SK-N-DZ (cell line): Measurements from ENCODE around the gene TASOR2.

ENCODE experiments used
- DNase-seq: peaks from one replicate; pipeline ENCODE4 v3.0.0-alpha.2; 2015; ENCODE audit warnings: low spot score

TASOR2 gene

DNA sequence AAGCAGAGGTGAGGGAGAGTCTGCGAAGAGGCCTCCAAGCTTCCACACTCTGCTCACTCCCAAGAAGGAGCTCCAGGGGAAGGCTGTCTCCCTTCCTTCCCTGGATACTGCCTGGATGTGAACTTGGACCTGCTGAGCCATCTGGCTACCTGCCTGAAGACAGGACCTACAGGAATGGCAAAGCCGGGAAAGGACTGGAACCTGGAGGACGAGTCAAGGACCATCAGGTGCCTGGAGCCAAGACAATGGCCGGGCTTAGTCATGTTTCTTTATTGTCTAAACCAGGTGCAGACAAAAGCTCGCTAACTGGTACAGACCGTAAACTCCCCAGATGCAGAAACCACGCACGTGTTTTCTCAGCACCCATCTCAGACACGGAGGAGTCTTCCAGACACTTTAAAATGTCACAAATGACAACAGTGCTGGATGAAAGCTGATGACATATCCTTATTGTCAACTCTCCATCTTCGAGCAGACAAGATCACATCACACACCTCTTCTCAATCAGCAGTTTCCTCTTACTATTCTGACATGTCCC lies 30.4 kb upstream of the TASOR2 start:
- no peak for DNase-seq

DNA sequence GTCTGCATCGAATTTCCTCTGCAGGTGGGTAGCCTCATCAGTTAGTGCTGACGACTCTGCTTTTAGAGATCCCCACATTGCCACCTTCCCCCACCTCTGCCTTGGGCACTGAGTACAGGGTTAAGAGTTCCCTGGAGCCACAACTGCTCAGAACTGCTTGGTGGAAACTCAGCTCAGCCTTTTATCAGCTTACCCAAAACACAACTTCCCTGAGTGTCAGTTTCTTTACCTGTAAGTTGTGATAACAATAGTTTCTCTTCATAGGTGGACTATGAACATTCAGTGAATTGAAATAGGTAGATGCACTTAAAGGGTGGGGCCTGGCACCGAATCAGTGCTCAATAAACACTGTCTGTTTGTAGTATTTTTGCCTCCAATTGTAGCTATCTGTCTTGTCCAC lies 29.5 kb upstream of the TASOR2 start:
- no peak for DNase-seq

DNA sequence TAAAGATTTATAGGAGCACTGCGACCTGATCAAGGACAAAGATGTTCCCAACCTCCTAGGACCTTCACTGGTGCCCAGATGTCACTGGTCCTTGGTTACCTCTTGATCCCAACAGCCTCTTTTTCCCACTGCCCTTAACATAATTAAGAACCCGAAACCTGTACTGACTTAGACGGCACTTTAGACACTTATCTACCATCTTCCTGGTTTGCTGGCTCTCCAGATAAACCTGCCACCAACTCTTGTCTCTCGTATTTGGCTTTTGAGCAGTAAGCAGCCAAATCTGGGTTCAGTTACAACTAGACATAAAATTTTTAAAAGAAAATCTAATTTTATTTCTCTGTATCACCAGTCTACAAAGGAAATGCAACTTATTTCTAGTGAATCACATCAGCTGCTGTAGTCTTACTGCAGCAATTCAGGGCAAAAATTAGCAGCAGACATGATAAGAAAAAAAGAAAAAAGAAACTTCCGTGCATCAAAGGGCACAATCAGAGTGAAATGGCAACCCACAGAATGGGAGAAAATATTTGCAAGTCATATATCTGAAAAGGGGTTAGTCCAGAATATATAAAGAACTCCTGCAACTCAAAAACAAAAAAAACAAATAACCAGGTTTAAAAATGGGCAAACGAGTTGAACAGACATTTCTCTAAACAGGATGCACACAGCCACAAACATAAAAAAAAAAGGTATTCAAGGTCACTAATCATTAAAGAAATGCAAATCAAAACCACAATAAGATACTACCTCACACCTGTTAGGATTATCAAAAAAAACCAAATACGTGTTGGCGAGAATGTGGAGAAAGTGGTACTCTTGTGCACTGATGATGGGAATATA lies 27.7 kb upstream of the TASOR2 start:
- DNase-seq, result peak; percentile 40

DNA sequence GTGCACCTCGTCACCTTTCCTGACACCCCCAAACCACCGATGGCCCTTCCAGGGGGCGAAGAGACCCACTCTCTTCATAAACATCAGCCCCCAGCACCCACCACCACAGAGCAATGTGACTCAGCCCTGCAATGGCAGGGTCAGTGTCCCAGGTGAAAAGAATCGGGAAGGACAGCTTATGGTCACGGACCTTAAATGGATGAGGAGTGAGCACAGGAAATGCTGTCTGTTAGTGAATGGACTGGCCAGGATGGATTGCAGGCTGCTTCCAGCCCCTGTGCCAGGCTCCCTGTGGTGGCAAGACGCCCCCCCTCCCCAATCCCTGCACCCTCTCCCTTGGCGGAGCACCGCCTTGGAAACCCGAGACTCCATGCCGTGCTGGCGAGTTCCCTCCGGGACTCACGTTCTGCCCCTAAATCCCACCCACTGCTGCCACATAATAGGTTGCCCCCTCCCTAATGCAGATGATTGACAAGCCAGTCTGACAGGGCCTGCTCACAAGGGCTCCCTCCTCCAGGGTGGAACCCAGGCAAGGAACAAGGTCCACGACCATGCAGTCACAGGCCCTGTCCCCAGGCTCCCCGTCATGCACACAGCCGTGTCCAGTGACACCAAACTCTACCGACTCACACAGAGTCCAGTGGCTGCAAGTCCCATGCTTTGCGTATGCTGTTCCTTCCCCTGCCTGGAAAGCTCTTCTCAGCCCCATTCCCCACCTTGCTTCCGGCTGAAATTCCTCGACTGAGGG lies 25.6 kb upstream of the TASOR2 start:
- DNase-seq, result peak; percentile 48

DNA sequence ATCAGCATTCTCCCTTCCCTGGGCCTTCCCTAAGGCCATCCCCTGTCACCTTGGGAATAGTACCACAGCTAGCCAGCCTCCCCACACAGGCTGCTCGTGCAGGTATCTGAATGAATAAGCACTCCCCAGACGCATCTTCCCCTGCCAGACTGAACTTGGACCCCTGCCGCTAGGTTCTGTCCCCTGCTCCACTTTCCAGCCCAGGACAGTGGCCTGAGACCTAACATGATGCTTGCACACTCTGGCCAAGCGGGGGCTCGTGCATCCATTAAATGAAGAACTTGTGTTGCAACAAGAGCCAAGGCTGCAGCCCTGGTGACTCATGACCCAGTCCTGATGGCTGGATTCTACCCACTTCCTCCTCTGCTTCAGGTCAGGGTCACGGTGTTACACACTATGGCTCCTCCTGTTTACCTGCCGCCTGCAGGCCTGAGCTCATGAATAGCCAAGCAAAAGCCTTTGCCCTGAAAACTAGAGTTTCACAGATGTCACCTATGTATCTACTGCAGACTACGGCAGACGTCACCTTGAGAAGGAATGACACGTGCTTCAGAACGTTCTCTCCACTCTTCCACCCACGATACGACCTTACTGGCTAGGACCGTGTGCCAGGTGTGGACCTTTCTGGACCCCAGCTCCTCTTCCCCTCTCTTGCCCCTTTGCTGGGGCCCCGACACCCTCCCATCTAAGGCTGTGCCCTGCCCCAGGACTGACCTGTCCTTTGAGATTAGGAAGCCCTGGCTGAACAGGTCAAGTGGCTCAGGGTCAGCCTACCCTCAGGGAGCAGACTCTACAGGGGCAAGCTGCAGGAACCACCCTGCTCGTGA lies 24.7 kb upstream of the TASOR2 start:
- no peak for DNase-seq

DNA sequence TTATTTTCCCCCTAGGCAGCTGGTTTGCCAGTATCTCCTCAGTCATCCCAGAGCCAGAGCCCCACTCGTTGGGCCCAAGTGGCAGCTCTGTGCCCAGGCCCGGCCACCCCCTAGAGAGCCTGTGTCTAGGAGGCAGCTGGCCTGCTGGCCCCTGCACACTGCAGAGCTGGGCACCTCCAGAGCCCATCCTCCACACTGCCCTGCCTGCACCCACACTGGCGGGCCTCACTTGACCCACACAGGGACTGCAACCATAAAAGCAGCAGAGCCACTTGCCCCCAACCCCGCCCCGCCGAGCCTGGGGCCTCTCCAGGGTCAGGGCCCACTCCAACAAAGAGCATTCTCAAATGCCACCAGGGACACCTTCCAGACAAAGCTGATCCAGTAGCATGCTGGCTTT lies 23.6 kb upstream of the TASOR2 start:
- no peak for DNase-seq

DNA sequence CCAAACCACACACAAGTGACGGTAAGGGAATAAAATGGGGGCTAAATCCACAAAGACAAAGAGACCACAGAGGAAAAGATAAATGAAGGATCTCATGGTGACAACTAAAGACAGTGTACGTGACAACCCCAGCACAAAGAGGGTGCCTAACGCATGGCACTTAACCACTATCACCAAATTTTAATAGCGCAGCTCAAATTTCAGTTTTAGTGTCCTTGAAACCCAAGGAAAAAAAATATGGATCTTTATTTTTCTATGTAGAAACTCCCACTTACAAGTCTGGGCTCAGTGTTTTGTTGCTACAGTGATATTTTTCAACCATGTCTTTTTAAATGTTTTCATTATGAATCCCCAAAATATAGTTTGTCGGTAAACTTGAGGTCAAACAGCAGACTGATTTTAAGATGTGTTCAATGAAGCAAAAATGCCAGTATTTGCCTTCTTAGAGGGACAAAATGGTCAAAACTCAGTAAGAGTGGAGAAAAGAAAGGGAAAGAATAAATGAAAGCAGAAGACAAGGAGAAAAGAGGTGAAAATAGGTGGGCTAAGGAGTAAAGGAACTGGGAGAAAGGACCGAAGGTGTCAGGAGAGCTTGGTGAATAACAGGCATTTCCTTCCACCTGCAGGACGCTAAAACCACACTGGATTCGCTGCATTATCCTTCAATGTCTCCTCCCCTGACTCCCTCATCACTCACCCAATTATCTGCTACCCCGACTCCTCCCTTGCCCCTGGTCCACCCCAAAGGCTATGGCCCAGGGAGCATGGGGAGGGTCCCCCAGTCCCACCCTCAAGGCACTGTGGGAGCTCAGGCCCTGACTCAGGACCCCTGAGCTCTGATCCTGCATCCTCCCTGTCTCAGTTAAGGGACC lies 21.7 kb upstream of the TASOR2 start:
- DNase-seq, result no peak

DNA sequence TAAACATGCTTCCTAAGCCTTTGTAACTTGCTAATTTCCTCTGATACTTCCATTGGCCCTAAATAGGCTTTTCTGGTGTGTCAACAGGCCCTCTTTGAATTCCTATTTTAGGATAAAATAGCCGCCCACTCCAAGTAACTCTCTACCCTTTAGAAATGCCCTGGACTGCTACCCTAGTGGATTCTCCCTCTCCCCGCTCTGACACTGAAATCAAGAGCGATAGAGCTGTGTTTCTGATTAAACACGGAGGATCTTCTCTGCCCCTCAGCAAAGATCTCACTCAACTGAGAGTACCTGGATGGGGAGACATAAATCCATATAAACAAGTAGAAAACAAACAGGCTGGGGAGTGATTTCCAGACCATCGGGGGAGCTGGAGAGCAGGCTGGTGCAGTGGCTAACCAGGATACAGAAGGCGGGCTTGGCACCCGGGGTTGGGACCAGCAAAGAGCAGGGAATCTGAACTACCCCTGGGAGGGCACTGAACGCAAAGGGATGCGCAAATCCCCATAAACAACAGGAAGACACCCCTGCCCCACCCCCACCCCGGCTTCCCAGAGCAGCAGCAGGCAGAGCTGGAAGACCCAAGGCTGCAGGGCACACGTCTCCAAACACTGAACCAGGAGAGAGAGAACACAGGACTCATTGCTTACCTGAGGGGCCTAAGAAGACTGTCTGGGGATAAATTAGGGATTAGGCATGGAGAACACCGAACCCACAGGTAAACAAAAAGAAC lies 20.8 kb upstream of the TASOR2 start:
- no peak for DNase-seq

DNA sequence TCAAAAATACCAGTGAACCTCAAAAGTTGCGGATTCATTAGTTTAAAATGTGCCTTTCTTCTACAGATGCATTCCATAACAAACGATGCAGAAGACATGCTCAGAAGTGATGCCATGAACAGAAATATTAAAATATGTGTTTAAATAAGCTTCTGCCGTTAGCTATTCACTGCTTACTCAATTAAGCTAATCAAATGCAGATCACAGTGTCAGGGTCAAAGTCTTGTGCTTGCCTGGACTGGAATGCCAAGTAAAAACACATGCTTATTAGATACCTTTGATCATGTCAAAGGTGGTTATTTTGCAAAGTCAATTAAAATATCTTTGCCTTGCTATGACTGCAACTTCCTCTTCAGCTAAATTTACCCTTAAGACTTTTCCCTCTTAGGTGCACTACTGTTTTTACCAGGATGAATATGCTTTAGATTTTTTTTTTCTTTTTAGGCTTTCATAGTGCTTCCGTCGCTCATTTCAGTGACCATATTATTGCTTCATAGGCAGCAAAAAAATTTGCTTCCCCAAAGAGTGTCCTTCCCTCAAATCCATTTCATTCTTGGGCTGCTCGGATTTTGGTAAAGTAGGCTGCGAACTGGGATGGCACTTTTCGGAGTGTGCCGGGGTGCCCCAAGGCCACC lies 19.1 kb upstream of the TASOR2 start:
- no peak for DNase-seq

DNA sequence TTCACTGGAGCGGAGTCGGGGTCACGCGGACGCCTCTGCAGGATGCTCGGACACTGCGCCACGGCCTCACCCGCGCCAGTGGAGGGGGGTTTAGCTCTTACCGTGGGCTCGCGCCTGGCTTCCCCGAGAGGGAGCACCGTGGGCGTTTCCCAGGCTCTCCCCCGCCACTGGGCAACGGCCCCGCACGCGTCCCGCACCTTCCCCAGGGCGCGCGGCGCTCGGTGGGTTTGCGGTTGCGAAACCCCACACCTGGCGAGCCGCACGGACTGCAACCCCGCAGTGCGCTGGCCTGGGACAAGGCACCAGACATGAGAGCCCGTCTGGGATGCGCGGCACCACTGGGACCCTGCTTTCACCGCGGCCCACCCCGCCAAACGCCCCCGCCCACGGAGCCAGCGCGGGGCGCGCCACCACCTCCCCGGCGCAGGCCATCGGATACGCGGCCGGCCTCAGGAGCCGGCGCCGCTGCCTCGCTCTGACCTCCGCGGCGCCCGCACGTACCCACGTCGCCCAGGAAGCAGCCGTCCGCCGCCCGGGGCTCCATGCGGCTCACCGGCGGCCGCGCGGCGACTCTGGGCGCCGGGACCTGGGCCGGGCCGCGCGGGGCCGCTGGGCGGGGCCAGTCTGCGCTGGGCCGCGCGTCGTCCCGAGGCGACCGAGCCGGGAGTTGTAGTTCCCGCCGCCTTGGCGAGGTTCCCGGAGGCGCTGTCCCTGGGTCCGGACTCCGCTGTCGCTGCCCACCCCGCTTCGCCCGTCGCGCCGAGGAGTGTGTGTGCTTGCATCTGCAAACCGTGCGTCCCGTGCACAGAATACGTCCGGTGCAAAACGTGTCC lies 18.4 kb upstream of the TASOR2 start, which contains the start of gene ASB13:
Gene ASB13 (minus strand): TSS at position 588 of the 833 bp plus-strand sequence. CDS start 44 bp downstream, at position 544.
- peak; percentile 78 for DNase-seq

DNA sequence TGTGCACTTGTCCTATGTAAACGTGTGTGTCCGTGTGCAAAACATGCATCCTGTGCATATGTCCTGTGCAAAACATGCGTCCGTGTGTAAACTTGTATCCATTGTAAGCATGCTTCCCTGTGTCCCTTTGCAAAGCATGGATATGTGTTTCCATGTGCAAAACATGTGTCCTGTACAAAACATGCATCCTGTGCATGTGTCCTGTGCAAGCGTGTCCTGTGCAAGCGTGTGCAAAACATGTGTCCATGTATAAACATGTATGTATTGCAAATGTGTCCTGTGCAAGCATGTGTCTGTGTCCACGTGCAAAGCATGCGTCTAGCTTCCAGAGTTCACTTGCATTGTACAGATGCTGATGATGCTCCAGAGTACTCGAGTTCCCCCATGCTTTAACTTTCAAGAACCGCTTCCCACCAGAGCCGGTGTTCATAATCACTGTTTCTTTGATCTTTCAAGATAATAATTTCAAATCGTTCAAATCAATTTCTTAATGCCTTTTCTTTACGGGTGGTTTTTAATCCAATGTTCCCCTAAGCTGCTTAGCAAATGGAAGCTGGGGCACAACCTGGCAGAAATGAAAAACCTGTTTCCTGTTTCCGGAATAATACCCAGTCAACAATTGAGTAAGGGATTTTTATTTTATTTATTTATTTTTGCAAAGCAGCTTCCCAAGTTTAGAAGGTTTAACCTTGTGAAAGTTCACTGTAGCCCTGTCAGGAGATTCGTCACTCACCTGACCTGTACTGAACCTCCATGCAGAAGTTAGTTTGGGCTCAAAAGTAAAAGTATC lies 17.6 kb upstream of the TASOR2 start:
- DNase-seq, result peak; percentile 65

DNA sequence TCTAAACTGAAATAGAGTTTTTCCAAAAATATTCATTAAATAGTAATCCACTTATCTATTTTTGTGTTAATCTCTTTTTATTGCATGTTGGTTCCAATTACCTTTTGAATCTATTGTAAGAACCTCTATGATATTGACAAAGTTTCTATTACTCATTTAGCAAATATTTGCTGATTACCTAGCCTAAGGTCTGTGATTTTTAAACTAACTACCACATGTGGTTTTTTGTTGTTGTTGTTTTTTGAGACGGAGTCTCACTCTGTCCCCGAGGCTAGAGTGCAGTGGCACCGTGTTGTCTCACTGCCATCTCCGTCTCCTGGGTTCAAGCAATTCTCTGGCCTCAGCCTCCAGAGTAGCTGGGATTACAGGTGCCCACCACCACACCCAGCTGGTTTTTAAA lies 16.2 kb upstream of the TASOR2 start:
- DNase-seq, result no peak

DNA sequence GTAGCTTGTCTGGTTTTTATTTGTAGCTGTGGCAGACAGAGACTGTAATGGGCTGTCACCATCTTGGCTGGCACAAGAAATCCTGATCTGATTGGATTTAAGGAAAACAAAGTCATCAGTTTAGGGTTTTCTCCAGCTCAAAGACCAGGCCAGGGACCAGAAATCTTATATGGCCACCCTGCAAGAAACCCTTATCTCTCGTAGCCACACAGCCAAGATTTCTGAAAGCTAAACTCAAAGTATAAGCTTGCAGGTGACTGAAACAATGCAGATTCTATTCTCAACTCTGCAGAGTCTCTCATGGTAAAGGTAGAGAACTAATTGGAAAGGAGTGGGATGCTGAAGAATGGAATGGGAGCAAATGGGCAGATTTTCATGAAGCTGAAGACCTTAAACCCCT lies 15.0 kb upstream of the TASOR2 start:
- no peak for DNase-seq

DNA sequence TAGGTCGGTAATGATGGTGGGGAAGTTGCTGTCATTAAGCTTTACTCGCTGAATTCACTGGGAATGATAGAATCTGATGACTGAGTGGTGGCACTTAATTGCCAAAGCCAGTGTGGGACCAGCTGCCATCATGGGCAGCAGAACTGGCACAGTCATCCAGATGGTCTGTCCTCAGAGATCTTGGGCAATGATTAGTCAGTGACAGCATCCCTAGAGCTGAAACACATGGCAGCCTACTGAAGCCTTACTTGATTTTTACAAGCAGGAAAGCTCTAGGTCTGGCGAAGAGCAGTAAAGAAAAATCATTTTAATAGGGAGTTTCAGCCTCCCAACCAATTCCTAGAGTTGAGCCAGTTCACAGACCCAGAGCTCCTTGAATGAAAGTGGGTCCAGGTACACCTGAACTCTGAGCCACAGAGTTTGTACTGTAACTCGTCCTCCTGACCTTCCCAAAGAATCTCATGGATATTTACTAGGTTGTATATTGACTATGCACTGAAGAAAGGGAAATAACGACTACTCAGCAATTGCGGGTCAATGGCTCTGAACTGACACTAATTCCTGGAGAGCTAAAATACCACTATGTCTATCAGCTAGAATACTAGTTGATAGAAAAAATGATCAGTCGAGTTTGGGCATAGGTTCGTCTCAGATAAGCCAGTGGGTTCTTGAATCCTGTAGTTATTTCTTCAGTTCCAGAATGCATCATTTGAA lies 13.8 kb upstream of the TASOR2 start:
- DNase-seq, result no peak

DNA sequence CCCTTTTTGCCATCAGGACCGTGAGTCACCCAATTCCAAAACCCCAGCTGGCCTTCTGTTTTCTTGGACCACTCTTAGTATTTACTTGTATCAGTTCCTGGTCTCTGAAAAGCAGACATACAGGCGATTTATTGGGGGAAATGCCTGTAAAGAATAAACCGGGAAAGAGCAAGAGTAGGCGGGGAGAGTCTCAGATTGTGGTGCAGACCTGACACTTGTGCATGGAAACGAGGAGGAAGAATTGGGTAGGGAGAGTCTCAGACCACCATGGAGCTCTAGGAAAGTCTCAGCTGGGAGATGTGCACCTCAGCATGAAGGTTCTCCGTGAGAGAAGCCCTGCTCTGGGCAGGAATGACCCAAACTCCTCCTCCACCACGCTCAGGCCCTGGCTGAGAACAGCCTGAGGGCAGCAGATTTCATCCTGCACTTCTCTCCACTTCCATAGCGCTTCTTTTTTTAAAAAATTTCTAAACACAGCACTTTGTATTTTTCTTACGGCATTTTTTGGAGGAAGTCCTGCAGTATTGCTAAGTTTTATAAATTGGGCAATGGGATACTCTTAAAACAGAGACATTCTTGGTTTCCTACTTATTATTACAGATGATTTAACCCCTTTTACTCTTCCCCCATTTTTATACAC lies 6.1 kb upstream of the TASOR2 start:
- no peak for DNase-seq

DNA sequence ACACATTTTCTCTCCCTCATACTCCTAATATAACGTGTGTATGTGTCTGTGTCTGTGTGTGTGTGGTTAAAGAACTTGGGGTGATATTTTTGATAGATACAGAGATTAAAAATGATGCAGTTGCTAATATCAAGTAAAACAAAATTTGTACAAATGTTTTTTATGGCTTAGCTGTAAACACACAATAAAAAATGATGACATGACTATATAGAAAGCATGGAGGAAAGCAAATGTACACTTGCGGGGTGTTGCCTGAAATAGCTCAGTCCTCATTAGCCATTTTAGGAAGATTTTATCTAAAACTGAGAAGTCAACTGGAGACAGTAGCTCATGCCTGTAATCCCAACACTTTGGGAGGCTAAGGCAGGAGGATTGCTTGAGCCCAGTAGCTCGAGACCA lies 5.6 kb upstream of the TASOR2 start:
- no peak for DNase-seq

DNA sequence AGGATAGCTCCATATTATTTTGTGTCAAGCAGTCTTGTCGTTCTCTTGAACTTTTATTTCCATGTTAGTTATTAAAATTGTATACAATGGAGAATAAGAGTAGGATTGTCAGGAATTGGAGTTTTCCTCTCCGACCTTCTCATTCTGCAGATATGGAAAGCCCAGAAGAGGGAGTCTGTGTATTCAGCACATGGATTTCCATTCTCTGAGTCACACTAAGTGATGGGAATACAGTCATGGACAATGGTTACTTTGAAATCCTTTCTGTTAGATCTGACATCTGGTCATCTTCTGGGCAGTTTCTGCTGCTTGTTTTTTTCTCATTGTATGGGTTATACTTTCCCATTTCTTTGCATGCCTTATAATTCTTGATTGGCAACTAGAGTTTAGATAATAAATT lies 5.0 kb upstream of the TASOR2 start:
- no peak for DNase-seq
